GM18502 (cell line): ENCODE results near the gene ZNF536.
"Not testable (repeated sequence)": the region's sequence is repeated elsewhere in the genome, so short reads cannot be mapped to it uniquely, and the experiment has no call there.

Experiments
- ATAC-seq: cut with Tn5 transposase; IDR thresholded peaks from one replicate; pipeline ENCODE4 v1.9.1; 2021; ENCODE audit warnings: mild to moderate bottlenecking; ENCODE audit not compliant: unreplicated experiment, poor library complexity

Gene ZNF536

DNA sequence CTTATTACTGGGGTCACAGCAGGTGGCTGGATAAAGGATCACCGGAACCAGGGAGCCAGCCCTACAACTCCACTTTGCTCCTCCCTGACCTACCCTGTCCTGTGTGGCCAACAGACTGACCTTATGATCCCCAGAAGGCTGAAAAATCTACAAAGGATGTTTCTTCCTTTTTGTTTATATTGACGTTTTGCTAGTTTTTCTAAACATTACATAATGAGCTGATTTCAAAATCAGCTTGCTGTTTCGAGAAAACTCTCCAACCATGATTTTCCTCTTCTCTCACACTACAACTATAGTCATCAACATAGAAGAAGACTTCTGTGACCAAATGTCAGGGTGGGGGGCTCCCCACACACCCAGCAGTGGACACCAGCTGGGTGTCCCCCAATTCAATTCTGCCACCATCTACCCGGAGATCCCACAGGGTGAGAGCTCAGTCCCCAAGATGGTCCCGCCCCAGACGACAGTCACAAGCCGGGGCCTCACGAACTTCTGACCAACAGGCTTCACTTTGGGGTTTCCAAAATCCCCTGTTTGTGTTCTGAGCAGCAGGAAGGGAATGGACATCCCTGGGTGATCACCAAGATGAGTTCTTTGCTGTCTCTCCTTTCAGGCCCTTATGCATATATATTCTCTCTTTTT, 35.0 kb downstream of the ZNF536 start:
- ATAC-seq: no peak

GRCh38 chr19:30408734-30409301, 36.6 kb downstream of the ZNF536 start:
- no peak for ATAC-seq

DNA sequence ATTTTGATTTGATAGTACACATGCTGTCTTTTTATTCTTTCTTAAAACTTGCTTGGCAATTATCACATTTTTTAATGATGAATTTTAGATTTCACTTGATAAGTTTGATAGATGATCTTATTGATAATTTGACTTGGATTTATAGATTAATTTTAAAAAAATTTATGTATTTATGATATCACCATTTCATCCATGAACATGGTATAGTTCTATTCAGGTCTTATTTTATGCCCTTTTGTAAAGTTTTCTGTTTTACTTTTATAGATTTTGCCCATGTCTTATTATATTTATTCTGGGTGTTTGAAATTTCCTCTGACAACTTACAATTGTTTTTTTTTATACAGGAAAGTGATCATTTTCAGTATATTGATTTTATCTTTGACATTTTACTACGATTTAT, 39.5 kb downstream of the ZNF536 start:
- no peak for ATAC-seq

- no peak for ATAC-seq
Measured at GRCh38 chr19:30416375-30416774, 44.2 kb downstream of the ZNF536 start.

- not testable (repeated sequence) for ATAC-seq
Measured at GRCh38 chr19:30417166-30417565, 45.0 kb downstream of the ZNF536 start.

DNA sequence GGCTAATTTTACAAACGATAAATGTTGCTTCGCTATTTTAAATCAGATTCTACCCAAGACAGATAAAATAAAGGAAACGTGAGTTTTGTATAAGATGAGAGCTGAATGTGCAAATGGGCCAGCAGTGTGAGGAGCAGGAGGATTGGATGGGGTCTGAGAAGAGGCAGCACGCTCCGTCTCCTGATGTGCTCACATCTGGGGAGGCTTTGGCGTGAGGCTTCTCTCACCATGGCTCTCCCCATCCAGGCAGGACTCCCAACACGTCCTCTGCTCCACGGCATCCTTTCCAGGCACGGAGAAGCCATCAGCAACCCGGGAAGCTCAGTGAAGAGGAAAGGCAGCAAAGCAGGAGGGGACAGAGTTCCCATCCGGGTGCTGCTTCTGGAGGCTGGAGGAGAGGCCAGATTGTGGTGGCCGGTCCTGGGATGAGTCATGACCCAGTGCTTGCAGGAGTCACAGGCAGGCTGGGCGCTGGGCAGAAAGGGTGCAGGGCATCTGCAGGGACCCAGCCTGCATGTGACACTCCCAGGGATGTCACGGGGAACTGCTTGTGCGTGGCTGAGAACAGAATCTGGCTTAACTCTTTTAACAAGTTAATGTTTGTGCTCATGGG, 47.5 kb downstream of the ZNF536 start:
- ATAC-seq: no peak

DNA sequence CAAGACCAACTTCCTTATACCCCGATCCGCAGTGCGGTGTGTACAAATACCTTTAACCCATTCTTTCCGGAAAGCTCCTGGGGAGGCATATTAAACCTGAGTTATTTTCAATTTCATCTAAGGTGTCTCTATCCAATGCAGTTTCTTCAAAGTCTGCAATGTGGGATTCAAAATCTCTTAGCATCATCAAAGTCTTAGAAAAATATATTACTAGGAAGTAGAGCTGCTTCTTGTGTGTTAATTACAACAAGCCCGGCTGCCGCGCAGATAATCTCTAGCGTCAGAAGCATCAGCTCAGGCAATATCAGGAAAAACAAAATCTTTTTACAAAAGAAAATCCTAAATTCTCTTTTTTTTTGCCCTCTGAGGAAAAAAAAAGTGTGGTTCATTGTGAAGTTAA, 48.1 kb downstream of the ZNF536 start:
- ATAC-seq: no peak

DNA sequence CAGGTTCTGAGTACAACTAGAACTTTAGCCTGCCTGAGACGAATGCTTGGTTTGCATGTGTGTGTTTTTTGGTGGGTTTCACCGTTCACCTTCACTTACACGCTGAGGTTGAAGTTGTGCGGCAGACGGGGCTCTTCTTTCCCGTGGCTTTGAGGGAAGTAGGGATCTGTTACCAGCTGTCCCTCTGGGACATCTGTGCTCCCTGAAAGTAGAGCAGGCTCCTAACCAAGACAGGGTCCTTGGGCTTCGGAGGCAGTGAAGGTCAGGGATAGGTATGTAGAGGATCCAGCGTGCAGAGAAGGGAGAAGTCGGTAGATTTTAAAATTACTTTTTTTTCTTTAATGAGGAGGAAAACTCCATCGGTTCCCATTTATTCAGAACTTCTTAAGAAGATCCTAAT, 48.7 kb downstream of the ZNF536 start:
- no peak for ATAC-seq

DNA sequence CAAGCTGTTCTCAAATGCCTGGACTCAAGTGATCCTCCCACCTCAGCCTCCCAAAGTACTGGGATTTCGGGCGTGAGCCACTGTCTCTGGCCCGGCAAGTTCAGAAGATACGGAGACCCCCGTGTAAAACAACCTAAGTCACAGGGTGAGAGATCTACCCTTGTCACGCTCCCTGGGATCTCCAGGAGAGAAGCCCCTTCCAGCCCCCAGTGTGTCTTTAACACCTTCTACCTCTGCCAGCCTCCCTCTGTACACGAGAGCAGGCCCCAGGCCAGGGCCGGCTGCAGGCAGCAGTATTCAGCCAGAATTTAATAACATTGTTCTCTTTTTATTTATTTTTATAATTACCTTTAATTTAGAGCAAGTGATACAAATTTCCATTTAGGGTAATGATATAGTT, 49.4 kb downstream of the ZNF536 start:
- no peak for ATAC-seq

- no peak for ATAC-seq
Measured at GRCh38 chr19:30423481-30423880, 51.3 kb downstream of the ZNF536 start.

DNA sequence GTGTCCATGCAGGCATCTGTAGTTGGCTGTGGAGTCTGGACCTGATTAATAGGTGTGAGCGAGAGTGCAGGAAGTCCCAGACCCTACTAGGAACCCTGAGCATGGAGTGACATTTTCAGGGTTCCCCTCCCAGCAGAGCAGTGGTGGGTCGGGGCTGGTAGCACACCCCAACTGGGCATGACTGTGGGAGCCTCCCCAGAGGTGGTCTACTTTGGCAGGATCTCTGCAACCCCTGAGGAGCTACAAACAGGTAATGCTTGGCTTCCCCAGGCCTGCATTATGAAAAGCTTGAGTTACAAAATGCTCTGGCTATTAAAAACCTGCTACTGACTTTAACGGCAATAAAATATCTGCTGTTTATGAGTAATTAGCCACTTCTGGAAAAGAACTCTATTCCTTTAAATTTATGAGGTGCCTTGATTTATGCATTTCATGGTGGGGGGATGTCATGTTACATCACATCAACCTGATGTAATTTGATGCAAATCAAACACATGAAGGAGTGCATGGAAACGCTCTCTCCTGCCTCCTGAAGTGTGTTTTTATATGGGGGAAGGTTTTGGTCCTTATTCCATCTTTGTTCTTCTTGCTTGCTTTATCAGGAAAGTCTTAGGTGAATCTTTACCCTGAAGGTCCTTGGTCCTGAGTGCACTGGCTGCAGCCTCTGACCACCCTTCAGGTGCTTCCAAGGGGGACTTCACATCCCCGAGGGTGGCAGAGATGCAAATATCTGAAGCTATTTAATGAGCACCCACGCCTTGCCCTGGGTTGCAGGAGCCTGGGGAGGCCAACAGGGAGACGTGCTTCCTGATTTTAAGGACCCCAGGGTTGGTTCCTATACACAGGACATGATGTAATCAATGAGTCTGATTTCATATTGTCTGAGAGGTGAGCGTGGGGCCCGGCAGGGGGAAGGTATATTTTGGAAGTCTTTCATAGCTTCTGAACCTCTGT, 54.0 kb downstream of the ZNF536 start:
- ATAC-seq: no peak

DNA sequence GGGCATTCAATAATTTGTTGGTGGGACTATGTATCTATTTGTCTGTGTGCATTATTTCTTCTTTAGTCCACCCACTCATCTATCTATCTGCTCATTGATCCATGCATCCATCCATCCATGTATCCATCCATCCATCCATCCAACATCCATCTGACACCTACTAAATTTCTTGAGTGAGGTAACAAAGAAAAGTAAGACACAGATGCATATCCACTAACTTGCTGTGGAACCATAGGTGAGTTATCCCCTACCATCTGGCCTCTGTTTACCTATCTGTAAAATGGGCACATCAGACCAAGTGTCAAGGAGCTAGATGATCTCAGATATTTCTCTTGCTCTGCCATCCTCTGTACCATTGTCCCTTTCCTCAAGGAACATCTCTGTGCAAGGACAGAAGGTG, 54.7 kb downstream of the ZNF536 start:
- no peak for ATAC-seq

DNA sequence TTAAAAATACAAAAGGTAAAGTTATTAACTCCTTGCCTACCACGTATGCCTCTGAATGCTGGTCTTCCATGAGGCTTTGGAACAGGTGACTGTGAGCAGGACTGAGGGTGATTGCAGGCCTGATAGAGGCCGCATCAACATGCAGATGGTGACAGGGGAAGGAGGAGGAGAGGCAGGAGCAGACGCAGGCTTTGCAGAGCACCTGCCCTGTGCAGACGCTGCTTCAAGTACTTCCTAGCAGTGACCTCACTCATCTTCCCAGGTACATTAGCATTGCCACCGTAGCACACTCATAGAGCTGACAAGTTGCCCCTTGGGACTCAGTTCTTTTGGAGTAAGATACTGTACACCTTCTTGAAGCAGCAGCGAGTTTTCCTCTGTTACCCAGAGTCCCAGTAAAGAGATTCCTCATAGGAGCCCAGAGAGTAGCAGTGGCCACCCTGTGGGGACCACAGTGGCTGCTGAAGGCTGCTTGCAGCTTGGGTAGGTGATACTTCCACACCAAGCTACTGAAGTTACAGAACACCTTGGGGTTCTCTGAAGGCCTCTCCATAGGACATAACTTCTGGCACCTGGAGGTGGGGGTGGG, 56.0 kb downstream of the ZNF536 start:
- no peak for ATAC-seq

DNA sequence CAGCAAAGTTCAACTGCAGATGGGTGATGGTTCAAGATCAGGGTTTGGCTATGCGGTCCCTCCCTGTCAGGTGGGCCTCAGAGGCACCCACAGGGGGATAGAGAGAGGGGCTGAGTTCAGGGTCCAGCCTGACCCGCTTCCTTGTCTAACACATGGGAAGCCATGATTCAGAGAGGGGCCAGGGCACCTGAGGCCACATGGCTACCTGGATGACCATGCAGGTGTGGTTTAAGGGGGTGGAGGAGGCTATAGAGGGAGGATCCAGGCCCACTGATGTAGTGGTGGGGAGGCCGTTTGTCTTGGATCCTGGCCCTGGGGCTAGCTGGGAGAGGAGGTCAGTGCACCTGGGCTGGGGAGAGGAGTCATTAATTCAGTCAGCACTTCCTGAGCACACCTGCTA, 56.7 kb downstream of the ZNF536 start:
- no peak for ATAC-seq

DNA sequence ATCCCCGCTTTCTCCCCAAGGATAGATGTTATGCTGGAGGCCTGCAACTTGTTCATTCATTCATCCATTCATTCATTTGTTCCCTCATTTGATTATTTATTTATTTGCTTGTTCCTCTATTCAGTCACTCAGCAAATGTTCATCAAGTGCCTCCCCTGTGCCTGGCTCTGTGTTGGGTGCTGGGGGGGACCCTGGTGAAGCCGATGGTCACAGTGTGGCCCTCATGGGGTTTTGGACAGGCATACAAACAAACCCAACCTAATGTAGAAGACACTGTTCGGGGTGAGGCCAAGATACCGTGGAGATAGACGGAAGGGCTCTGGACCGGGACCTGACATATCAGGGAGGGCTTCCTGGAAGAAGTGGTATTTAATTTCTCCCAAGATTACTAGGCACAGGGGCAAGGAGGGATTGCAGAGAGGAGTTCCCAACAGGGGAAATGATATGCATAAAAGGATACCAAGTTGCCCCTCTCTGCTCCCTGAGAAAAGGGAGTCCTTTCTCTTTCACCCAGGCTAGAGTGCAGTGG, 58.1 kb downstream of the ZNF536 start:
- no peak for ATAC-seq

GRCh38 chr19:30431591-30431990, 59.4 kb downstream of the ZNF536 start:
- ATAC-seq: no peak

DNA sequence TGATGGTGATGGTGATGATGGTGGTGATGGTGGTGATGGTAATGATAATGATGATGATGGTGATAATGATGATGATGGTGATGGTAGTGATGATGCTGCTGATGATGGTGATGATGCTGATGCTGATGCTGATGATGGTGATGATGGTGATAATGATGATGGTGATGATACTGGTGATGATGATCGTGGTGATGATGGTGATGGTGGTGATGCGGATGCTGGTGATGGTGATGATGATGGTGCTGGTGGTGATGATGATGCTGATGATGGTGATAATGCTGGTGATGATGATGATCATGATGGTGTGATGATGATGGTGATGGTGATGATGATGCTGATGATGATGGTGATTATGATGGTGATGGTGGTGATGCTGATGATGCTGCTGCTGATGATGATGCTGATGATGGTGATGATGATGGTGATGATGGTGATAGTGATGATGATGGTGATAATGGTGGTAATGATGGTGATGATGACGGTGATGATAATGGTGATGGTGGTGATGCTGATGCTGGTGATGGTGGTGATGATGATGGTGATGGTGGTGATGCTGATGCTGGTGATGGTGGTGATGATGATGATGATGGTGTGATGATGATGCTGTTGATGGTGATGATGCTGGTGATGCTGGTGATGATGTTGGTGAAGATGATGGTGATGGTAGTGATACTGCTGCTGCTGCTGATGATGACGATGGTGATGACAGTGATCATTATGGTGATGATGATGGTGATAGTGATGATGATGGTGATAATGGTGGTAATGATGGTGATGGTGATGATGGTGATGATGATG, 62.8 kb downstream of the ZNF536 start:
- no peak for ATAC-seq

DNA sequence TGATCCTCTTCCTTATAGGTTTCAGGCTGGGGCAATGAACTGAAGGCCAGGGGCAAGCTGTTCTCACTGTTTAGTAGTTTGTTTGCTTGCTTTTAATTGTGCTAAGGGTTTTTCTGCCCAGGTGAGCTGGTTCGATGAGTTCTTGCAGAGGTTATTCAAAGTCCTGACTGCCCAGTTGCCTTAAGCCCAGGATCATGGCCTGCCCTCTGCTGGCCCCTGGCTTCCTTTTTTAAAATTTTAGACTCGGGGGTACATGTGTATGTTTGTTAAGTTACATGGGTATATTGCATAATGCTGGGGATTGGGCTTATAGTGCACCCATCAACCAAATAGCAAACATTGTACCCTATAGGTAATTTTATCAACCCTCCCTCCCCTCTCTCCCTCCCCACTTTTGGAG, 65.7 kb downstream of the ZNF536 start:
- no peak for ATAC-seq

GRCh38 chr19:30439310-30439709, 67.1 kb downstream of the ZNF536 start:
- no peak for ATAC-seq

- ATAC-seq: no peak
Measured at GRCh38 chr19:30441011-30441410, 68.8 kb downstream of the ZNF536 start.
